Immature natural killer cell (primary cell): ENCODE measurements around the gene HOXD3. TPM values are rescaled to one million over a fixed set of nuclear protein-coding genes. Genes with fewer than 3 reads are reported as not detected.

Experiments
- DNase-seq, 3 donors: peaks; one replicate each; pipeline ENCODE4 v3.0.0; 2022; ENCODE audit warnings: mixed read lengths in 1 of 3
- H3K27ac Mint-ChIP-seq, 6 donors: one replicate each; pipeline ENCODE4 v1.8.0; 2020; ENCODE audit warnings: mixed read lengths in 6 of 6, mild to moderate bottlenecking in 5 of 6, inconsistent platforms in 4 of 6, moderate library complexity in 3 of 6
- H3K27me3 Mint-ChIP-seq, 3 donors: one replicate each; pipeline ENCODE4 v1.8.0; 2020 to 2021; ENCODE audit warnings: low read depth in 3 of 3, mild to moderate bottlenecking in 3 of 3, mixed read lengths in 3 of 3, moderate library complexity in 3 of 3, inconsistent platforms in 1 of 3
- H3K36me3 Mint-ChIP-seq, 3 donors: one replicate each; pipeline ENCODE4 v1.8.0; 2020; ENCODE audit warnings: mixed read lengths in 3 of 3, inconsistent platforms in 2 of 3, mild to moderate bottlenecking in 2 of 3
- H3K4me1 Mint-ChIP-seq, 2 donors: one replicate each; pipeline ENCODE4 v1.8.0; 2020; ENCODE audit warnings: inconsistent platforms in 2 of 2, mild to moderate bottlenecking in 2 of 2, mixed read lengths in 2 of 2, moderate library complexity in 1 of 2
- H3K4me3 Mint-ChIP-seq, 5 donors: one replicate each; pipeline ENCODE4 v1.8.0; 2020; ENCODE audit warnings: mild to moderate bottlenecking in 5 of 5, mixed read lengths in 5 of 5, inconsistent platforms in 3 of 5, moderate library complexity in 3 of 5
- H3K9me3 Mint-ChIP-seq, 6 donors: one replicate each; pipeline ENCODE4 v1.8.0; 2020; ENCODE audit warnings: mild to moderate bottlenecking in 6 of 6, mixed read lengths in 6 of 6, inconsistent platforms in 4 of 6, moderate library complexity in 3 of 6
- polyA plus RNA-seq, 3 donors: library from polyadenylated mRNA; unstranded; fragments of 300-500 nt; fragmentation: Illumina TruSeq; gene quantifications; one replicate each; pipeline ENCODE4 v1.2.3, GENCODE V29; 2021

The HOXD3 gene
- polyA plus RNA-seq, 3 donors from 2014 or later: not detected

- H3K36me3 Mint-ChIP-seq: peaks cover 0 to 5% (median 0%) of the 10 kb centered on the region in 3 donors
- H3K4me3 Mint-ChIP-seq: peak overlapping the region; percentile 80 to 98 (median 86)
- peaks cover 64 to 78% (median 77%) of the 10 kb centered on the region in 3 donors for H3K27me3 Mint-ChIP-seq
- peak overlapping the region in 1 of 6 donors; percentile 39 for H3K27ac Mint-ChIP-seq
- peaks cover 33 to 59% of the 10 kb centered on the region in 2 donors for H3K4me1 Mint-ChIP-seq
- DNase-seq: no peak
- H3K9me3 Mint-ChIP-seq: peaks cover 0 to 22% (median 5%) of the 10 kb centered on the region in 6 donors
Observed at GRCh38 chr2:176131848-176132158, 25.3 kb upstream of the HOXD3 start.

- DNase-seq: peak in 1 of 3 donors; percentile 32
- peaks cover 0 to 5% (median 0%) of the 10 kb centered on the region in 3 donors for H3K36me3 Mint-ChIP-seq
- H3K4me1 Mint-ChIP-seq: peaks cover 34 to 57% of the 10 kb centered on the region in 2 donors
- H3K27ac Mint-ChIP-seq: peak overlapping the region in 1 of 6 donors; percentile 39
- peak overlapping the region; percentile 80 to 98 (median 86) for H3K4me3 Mint-ChIP-seq
- peaks cover 65 to 77% (median 74%) of the 10 kb centered on the region in 3 donors for H3K27me3 Mint-ChIP-seq
- peaks cover 0 to 22% (median 5%) of the 10 kb centered on the region in 6 donors for H3K9me3 Mint-ChIP-seq
Observed at GRCh38 chr2:176132205-176133171, 24.6 kb upstream of the HOXD3 start.

GRCh38 chr2:176133389-176133788, 23.7 kb upstream of the HOXD3 start:
- H3K4me3 Mint-ChIP-seq: peak overlapping the region in 1 of 5 donors; percentile 8
- H3K9me3 Mint-ChIP-seq: peaks cover 2 to 24% (median 6%) of the 10 kb centered on the region in 6 donors
- peaks cover 67 to 77% (median 68%) of the 10 kb centered on the region in 3 donors for H3K27me3 Mint-ChIP-seq
- DNase-seq: no peak
- H3K27ac Mint-ChIP-seq: no peak overlapping the region
- H3K4me1 Mint-ChIP-seq: peaks cover 30 to 53% of the 10 kb centered on the region in 2 donors
- peaks cover 0 to 5% (median 1%) of the 10 kb centered on the region in 3 donors for H3K36me3 Mint-ChIP-seq

GRCh38 chr2:176134035-176134434, 23.1 kb upstream of the HOXD3 start:
- no peak overlapping the region for H3K4me3 Mint-ChIP-seq
- DNase-seq: no peak
- peaks cover 67 to 76% (median 70%) of the 10 kb centered on the region in 3 donors for H3K27me3 Mint-ChIP-seq
- H3K27ac Mint-ChIP-seq: no peak overlapping the region
- H3K4me1 Mint-ChIP-seq: peaks cover 30 to 53% of the 10 kb centered on the region in 2 donors
- peaks cover 0 to 5% (median 3%) of the 10 kb centered on the region in 3 donors for H3K36me3 Mint-ChIP-seq
- H3K9me3 Mint-ChIP-seq: peaks cover 5 to 30% (median 8%) of the 10 kb centered on the region in 6 donors

- Mint-ChIP-seq H3K4me3 (no peak overlapping the region), H3K27ac (no peak overlapping the region), H3K9me3 (peaks cover 7 to 40% (median 10%) of the 10 kb centered on the region in 6 donors), H3K27me3 (peaks cover 69 to 78% (median 72%) of the 10 kb centered on the region in 3 donors), H3K4me1 (peaks cover 32 to 54% of the 10 kb centered on the region in 2 donors), H3K36me3 (peaks cover 0 to 5% (median 3%) of the 10 kb centered on the region in 3 donors)
- DNase-seq: no peak
Observed at GRCh38 chr2:176135035-176135440, 22.1 kb upstream of the HOXD3 start.

GRCh38 chr2:176136374-176137251, 20.5 kb upstream of the HOXD3 start:
- H3K4me1 Mint-ChIP-seq: peaks cover 29 to 50% of the 10 kb centered on the region in 2 donors
- H3K27me3 Mint-ChIP-seq: peaks cover 63 to 72% (median 66%) of the 10 kb centered on the region in 3 donors
- no peak overlapping the region for H3K27ac Mint-ChIP-seq
- peaks cover 5 to 46% (median 11%) of the 10 kb centered on the region in 6 donors for H3K9me3 Mint-ChIP-seq
- peak overlapping the region in 3 of 5 donors; percentile 33 to 49 (median 46) for H3K4me3 Mint-ChIP-seq
- DNase-seq: no peak
- H3K36me3 Mint-ChIP-seq: peaks cover 0 to 5% (median 3%) of the 10 kb centered on the region in 3 donors

- Mint-ChIP-seq H3K27ac (no peak overlapping the region), H3K4me1 (peaks cover 27 to 44% of the 10 kb centered on the region in 2 donors), H3K4me3 (no peak overlapping the region), H3K36me3 (peaks cover 0 to 3% (median 2%) of the 10 kb centered on the region in 3 donors), H3K27me3 (peaks cover 60 to 70% (median 61%) of the 10 kb centered on the region in 3 donors), H3K9me3 (peaks cover 5 to 45% (median 11%) of the 10 kb centered on the region in 6 donors)
- DNase-seq: no peak
Observed at GRCh38 chr2:176137252-176137580, 19.9 kb upstream of the HOXD3 start.

GRCh38 chr2:176137906-176138305, 19.2 kb upstream of the HOXD3 start:
- Mint-ChIP-seq H3K4me3 (no peak overlapping the region), H3K4me1 (peaks cover 23 to 37% of the 10 kb centered on the region in 2 donors), H3K36me3 (peaks cover 0 to 3% (median 0%) of the 10 kb centered on the region in 3 donors), H3K27ac (no peak overlapping the region), H3K27me3 (peaks cover 55 to 66% (median 57%) of the 10 kb centered on the region in 3 donors), H3K9me3 (peaks cover 5 to 41% (median 11%) of the 10 kb centered on the region in 6 donors)
- DNase-seq: no peak

- H3K27me3 Mint-ChIP-seq: peaks cover 48 to 61% (median 58%) of the 10 kb centered on the region in 3 donors
- DNase-seq: no peak
- peak overlapping the region in 3 of 5 donors; percentile 4 to 56 (median 17) for H3K4me3 Mint-ChIP-seq
- peaks cover 5 to 40% (median 9%) of the 10 kb centered on the region in 6 donors for H3K9me3 Mint-ChIP-seq
- peaks cover 0 to 3% (median 0%) of the 10 kb centered on the region in 3 donors for H3K36me3 Mint-ChIP-seq
- H3K27ac Mint-ChIP-seq: no peak overlapping the region
- peaks cover 23 to 36% of the 10 kb centered on the region in 2 donors for H3K4me1 Mint-ChIP-seq
Observed at GRCh38 chr2:176138526-176138922, 18.6 kb upstream of the HOXD3 start.

- peaks cover 43 to 57% (median 56%) of the 10 kb centered on the region in 3 donors for H3K27me3 Mint-ChIP-seq
- H3K27ac Mint-ChIP-seq: no peak overlapping the region
- peaks cover 23 to 36% of the 10 kb centered on the region in 2 donors for H3K4me1 Mint-ChIP-seq
- H3K36me3 Mint-ChIP-seq: peaks cover 0 to 3% (median 0%) of the 10 kb centered on the region in 3 donors
- peaks cover 4 to 34% (median 8%) of the 10 kb centered on the region in 6 donors for H3K9me3 Mint-ChIP-seq
- peak overlapping the region; percentile 4 to 56 (median 17) for H3K4me3 Mint-ChIP-seq
- no peak for DNase-seq
Observed at GRCh38 chr2:176138923-176139660, 18.0 kb upstream of the HOXD3 start.

GRCh38 chr2:176139661-176140512, 17.2 kb upstream of the HOXD3 start:
- Mint-ChIP-seq H3K27ac (no peak overlapping the region), H3K4me3 (peak overlapping the region in 4 of 5 donors; percentile 13 to 56 (median 22)), H3K27me3 (peaks cover 42 to 59% (median 56%) of the 10 kb centered on the region in 3 donors), H3K9me3 (peaks cover 4 to 32% (median 8%) of the 10 kb centered on the region in 6 donors), H3K36me3 (peaks cover 0 to 3% (median 0%) of the 10 kb centered on the region in 3 donors), H3K4me1 (peaks cover 23 to 36% of the 10 kb centered on the region in 2 donors)
- no peak for DNase-seq
